HUES48 (cell line): ENCODE data around the gene SPATS2L.
A peak's percentile ranks its signal among the peaks of the same experiment; 100 is the strongest.

Source experiments
- H3K27ac ChIP-seq: one replicate; pipeline ENCODE4 v1.7.0; 2013; ENCODE audit warnings: low read depth, low read length, inconsistent platforms
- H3K27me3 ChIP-seq: 2 replicates; pipeline ENCODE4 v1.6.1; 2013; ENCODE audit warnings: mild to moderate bottlenecking, low read length; ENCODE audit not compliant: control insufficient read depth, insufficient read depth
- H3K36me3 ChIP-seq: 2 replicates; pipeline ENCODE4 v1.6.1; 2013; ENCODE audit warnings: low read length; ENCODE audit not compliant: control insufficient read depth, insufficient read depth
- H3K4me1 ChIP-seq: 2 replicates; pipeline ENCODE4 v1.6.1; 2013; ENCODE audit warnings: mild to moderate bottlenecking, low read length; ENCODE audit not compliant: control insufficient read depth, insufficient read depth
- H3K4me3 ChIP-seq: 2 replicates; pipeline ENCODE4 v1.5.1; 2013; ENCODE audit warnings: mild to moderate bottlenecking, low read depth, low read length
- H3K9ac ChIP-seq: 2 replicates; pipeline ENCODE4 v1.6.1; 2013; ENCODE audit warnings: mild to moderate bottlenecking, low read depth, low read length, moderate library complexity
- H3K9me3 ChIP-seq: 2 replicates; pipeline ENCODE4 v1.6.1; 2013; ENCODE audit warnings: low read length; ENCODE audit not compliant: control insufficient read depth, insufficient read depth

SPATS2L gene

GRCh38 chr2:200486529-200486928 is 180.0 kb downstream of the SPATS2L start:
- Histone ChIP-seq H3K9ac (no peak overlapping the region), H3K4me3 (no peak overlapping the region), H3K36me3 (no peaks in the 10 kb centered on the region), H3K27ac (no peak overlapping the region), H3K27me3 (no peaks in the 10 kb centered on the region), H3K4me1 (peaks cover 3% of the 10 kb centered on the region; the same call in 1 of the 2 replicates), H3K9me3 (no peaks in the 10 kb centered on the region; the same call in 1 of the 2 replicates)

- H3K4me1 ChIP-seq, result peaks cover 3% of the 10 kb centered on the region; the same call in 1 of the 2 replicates
- no peak overlapping the region for H3K27ac ChIP-seq
These were observed 181.7 kb downstream of the SPATS2L start for GRCh38 chr2:200488169-200488568.

GRCh38 chr2:200490001-200490400 is 183.5 kb downstream of the SPATS2L start:
- Histone ChIP-seq H3K36me3 (no peaks in the 10 kb centered on the region), H3K9me3 (no peaks in the 10 kb centered on the region; the same call in 1 of the 2 replicates), H3K9ac (no peak overlapping the region), H3K27me3 (no peaks in the 10 kb centered on the region), H3K4me3 (no peak overlapping the region), H3K27ac (no peak overlapping the region), H3K4me1 (no peaks in the 10 kb centered on the region)

More at GRCh38 chr2:200488169-200488568, 181.7 kb downstream of the SPATS2L start:
- Histone ChIP-seq H3K27me3 (no peaks in the 10 kb centered on the region), H3K4me3 (no peak overlapping the region), H3K36me3 (no peaks in the 10 kb centered on the region), H3K9me3 (no peaks in the 10 kb centered on the region; the same call in 1 of the 2 replicates), H3K9ac (no peak overlapping the region)

- no peak overlapping the region for H3K27ac ChIP-seq
- no peak overlapping the region for H3K9ac ChIP-seq
- no peaks in the 10 kb centered on the region for H3K27me3 ChIP-seq
- no peaks in the 10 kb centered on the region for H3K36me3 ChIP-seq
- H3K4me3 ChIP-seq, result no peak overlapping the region
- H3K9me3 ChIP-seq, result no peaks in the 10 kb centered on the region; the same call in 1 of the 2 replicates
- H3K4me1 ChIP-seq, result no peaks in the 10 kb centered on the region
These were observed 186.2 kb downstream of the SPATS2L start for GRCh38 chr2:200492656-200493055.

- Histone ChIP-seq H3K27me3 (no peaks in the 10 kb centered on the region), H3K4me1 (no peaks in the 10 kb centered on the region), H3K9me3 (no peaks in the 10 kb centered on the region; the same call in 1 of the 2 replicates), H3K36me3 (no peaks in the 10 kb centered on the region), H3K4me3 (no peak overlapping the region), H3K9ac (no peak overlapping the region), H3K27ac (no peak overlapping the region)
These were observed 187.6 kb downstream of the SPATS2L start for GRCh38 chr2:200494048-200494447.

- no peaks in the 10 kb centered on the region for H3K27me3 ChIP-seq
- no peaks in the 10 kb centered on the region for H3K36me3 ChIP-seq
- no peaks in the 10 kb centered on the region for H3K4me1 ChIP-seq
- H3K9me3 ChIP-seq, result no peaks in the 10 kb centered on the region
- no peak overlapping the region for H3K4me3 ChIP-seq
- no peak overlapping the region for H3K9ac ChIP-seq
- no peak overlapping the region for H3K27ac ChIP-seq
These were observed 190.2 kb downstream of the SPATS2L start for GRCh38 chr2:200496696-200497095.

GRCh38 chr2:200498402-200499162 is 192.1 kb downstream of the SPATS2L start:
- Histone ChIP-seq H3K27me3 (no peaks in the 10 kb centered on the region), H3K9me3 (no peaks in the 10 kb centered on the region), H3K36me3 (no peaks in the 10 kb centered on the region), H3K27ac (no peak overlapping the region), H3K4me3 (no peak overlapping the region), H3K4me1 (no peaks in the 10 kb centered on the region), H3K9ac (no peak overlapping the region)

- Histone ChIP-seq H3K36me3 (no peaks in the 10 kb centered on the region), H3K4me1 (no peaks in the 10 kb centered on the region), H3K9me3 (no peaks in the 10 kb centered on the region), H3K27me3 (no peaks in the 10 kb centered on the region), H3K27ac (no peak overlapping the region), H3K4me3 (no peak overlapping the region), H3K9ac (no peak overlapping the region)
These were observed 195.7 kb downstream of the SPATS2L start for GRCh38 chr2:200502196-200502595.

GRCh38 chr2:200506679-200507078 is 200.2 kb downstream of the SPATS2L start:
- H3K27ac ChIP-seq, result no peak overlapping the region
- H3K27me3 ChIP-seq, result no peaks in the 10 kb centered on the region
- no peaks in the 10 kb centered on the region for H3K9me3 ChIP-seq
- no peaks in the 10 kb centered on the region for H3K36me3 ChIP-seq
- no peak overlapping the region for H3K4me3 ChIP-seq
- H3K9ac ChIP-seq, result no peak overlapping the region
- H3K4me1 ChIP-seq, result peaks cover 5% of the 10 kb centered on the region; the same call in 1 of the 2 replicates

- Histone ChIP-seq H3K9ac (no peak overlapping the region), H3K27ac (no peak overlapping the region), H3K36me3 (no peaks in the 10 kb centered on the region), H3K9me3 (no peaks in the 10 kb centered on the region), H3K27me3 (no peaks in the 10 kb centered on the region), H3K4me3 (no peak overlapping the region), H3K4me1 (peaks cover 5% of the 10 kb centered on the region; the same call in 1 of the 2 replicates)
These were observed 200.7 kb downstream of the SPATS2L start for GRCh38 chr2:200507179-200507578.

GRCh38 chr2:200509235-200509611 is 202.7 kb downstream of the SPATS2L start:
- Histone ChIP-seq H3K36me3 (no peaks in the 10 kb centered on the region), H3K4me3 (peak overlapping the region; percentile 83), H3K4me1 (peaks cover 5% of the 10 kb centered on the region; the same call in 1 of the 2 replicates), H3K27me3 (peaks cover 5% of the 10 kb centered on the region; the same call in 1 of the 2 replicates), H3K27ac (peak overlapping the region; percentile 71), H3K9me3 (no peaks in the 10 kb centered on the region), H3K9ac (peak overlapping the region; percentile 81)
